ENCODE results near the gene THRB.

Gene THRB

GRCh38 chr3:24224666-24225384 is 269.8 kb downstream of the THRB start:
- Histone ChIP-seq H3K4me1 (ENCODE audit: control insufficient read depth, insufficient read depth, low read length) (no peaks in the 10 kb centered on the region), H3K36me3 (ENCODE audit: control insufficient read depth, insufficient read depth, low read length) (no peaks in the 10 kb centered on the region), H3K27me3 (ENCODE audit: control insufficient read depth, insufficient read depth, low read length, poor library complexity, severe bottlenecking) (no peaks in the 10 kb centered on the region), H3K27ac (ENCODE audit: insufficient read depth, low read depth, low read length, poor library complexity, severe bottlenecking) (no peak overlapping the region), H3K4me3 (ENCODE audit: insufficient read depth, low read depth, low read length) (no peak overlapping the region), H3K9me3 (ENCODE audit: control insufficient read depth, low read length) (no peaks in the 10 kb centered on the region)
- WGBS, 2 experiments: 91 to 92% methylated on average over 4 of the region's 4 CpGs

GRCh38 chr3:24222165-24222805 is 272.4 kb downstream of the THRB start:
- Histone ChIP-seq H3K27me3 (ENCODE audit: control insufficient read depth, insufficient read depth, low read length, poor library complexity, severe bottlenecking) (no peaks in the 10 kb centered on the region), H3K4me1 (ENCODE audit: control insufficient read depth, insufficient read depth, low read length) (no peaks in the 10 kb centered on the region), H3K9me3 (ENCODE audit: control insufficient read depth, low read length) (no peaks in the 10 kb centered on the region), H3K36me3 (ENCODE audit: control insufficient read depth, insufficient read depth, low read length) (no peaks in the 10 kb centered on the region), H3K4me3 (ENCODE audit: insufficient read depth, low read depth, low read length) (no peak overlapping the region), H3K27ac (ENCODE audit: insufficient read depth, low read depth, low read length, poor library complexity, severe bottlenecking) (no peak overlapping the region)
- 90 to 92% methylated on average over 3 of the region's 4 CpGs for WGBS, 2 experiments

GRCh38 chr3:24220859-24221657 is 273.6 kb downstream of the THRB start:
- Histone ChIP-seq H3K9me3 (ENCODE audit: control insufficient read depth, low read length) (no peaks in the 10 kb centered on the region), H3K4me3 (ENCODE audit: insufficient read depth, low read depth, low read length) (no peak overlapping the region), H3K4me1 (ENCODE audit: control insufficient read depth, insufficient read depth, low read length) (no peaks in the 10 kb centered on the region), H3K27ac (ENCODE audit: insufficient read depth, low read depth, low read length, poor library complexity, severe bottlenecking) (no peak overlapping the region), H3K27me3 (ENCODE audit: control insufficient read depth, insufficient read depth, low read length, poor library complexity, severe bottlenecking) (no peaks in the 10 kb centered on the region), H3K36me3 (ENCODE audit: control insufficient read depth, insufficient read depth, low read length) (no peaks in the 10 kb centered on the region)
- 73 to 86% methylated on average over 3 to 4 of the region's 4 CpGs for WGBS, 2 experiments

GRCh38 chr3:24215502-24215901 is 279.1 kb downstream of the THRB start:
- Histone ChIP-seq H3K4me3 (ENCODE audit: insufficient read depth, low read depth, low read length) (no peak overlapping the region), H3K27ac (ENCODE audit: insufficient read depth, low read depth, low read length, poor library complexity, severe bottlenecking) (no peak overlapping the region), H3K36me3 (ENCODE audit: control insufficient read depth, insufficient read depth, low read length) (no peaks in the 10 kb centered on the region), H3K4me1 (ENCODE audit: control insufficient read depth, insufficient read depth, low read length) (no peaks in the 10 kb centered on the region), H3K27me3 (ENCODE audit: control insufficient read depth, insufficient read depth, low read length, poor library complexity, severe bottlenecking) (no peaks in the 10 kb centered on the region), H3K9me3 (ENCODE audit: control insufficient read depth, low read length) (no peaks in the 10 kb centered on the region)
- WGBS, 2 experiments: 84 to 89% methylated on average over 2 of the region's 2 CpGs

- 93 to 95% methylated on average over 3 of the region's 3 CpGs for WGBS, 2 experiments
- Histone ChIP-seq H3K36me3 (ENCODE audit: control insufficient read depth, insufficient read depth, low read length) (no peaks in the 10 kb centered on the region), H3K4me3 (ENCODE audit: insufficient read depth, low read depth, low read length) (no peak overlapping the region), H3K4me1 (ENCODE audit: control insufficient read depth, insufficient read depth, low read length) (no peaks in the 10 kb centered on the region), H3K27ac (ENCODE audit: insufficient read depth, low read depth, low read length, poor library complexity, severe bottlenecking) (no peak overlapping the region), H3K27me3 (ENCODE audit: control insufficient read depth, insufficient read depth, low read length, poor library complexity, severe bottlenecking) (no peaks in the 10 kb centered on the region), H3K9me3 (ENCODE audit: control insufficient read depth, low read length) (no peaks in the 10 kb centered on the region)
Measured at GRCh38 chr3:24211381-24211780, 283.3 kb downstream of the THRB start.

GRCh38 chr3:24202071-24202470 is 292.6 kb downstream of the THRB start:
- 92 to 95% methylated on average over 2 of the region's 2 CpGs for WGBS, 2 experiments

GRCh38 chr3:24201301-24201700 is 293.3 kb downstream of the THRB start:
- Histone ChIP-seq H3K4me3 (ENCODE audit: insufficient read depth, low read depth, low read length) (no peak overlapping the region), H3K9me3 (ENCODE audit: control insufficient read depth, low read length) (peaks cover 4% of the 10 kb centered on the region), H3K4me1 (ENCODE audit: control insufficient read depth, insufficient read depth, low read length) (no peaks in the 10 kb centered on the region), H3K36me3 (ENCODE audit: control insufficient read depth, insufficient read depth, low read length) (no peaks in the 10 kb centered on the region), H3K27ac (ENCODE audit: insufficient read depth, low read depth, low read length, poor library complexity, severe bottlenecking) (no peak overlapping the region), H3K27me3 (ENCODE audit: control insufficient read depth, insufficient read depth, low read length, poor library complexity, severe bottlenecking) (no peaks in the 10 kb centered on the region)
- WGBS, 2 experiments: 94 to 95% methylated on average over 1 of the region's 1 CpG

More at GRCh38 chr3:24202071-24202470, 292.6 kb downstream of the THRB start:
- Histone ChIP-seq H3K9me3 (ENCODE audit: control insufficient read depth, low read length) (peaks cover 4% of the 10 kb centered on the region), H3K36me3 (ENCODE audit: control insufficient read depth, insufficient read depth, low read length) (no peaks in the 10 kb centered on the region), H3K4me1 (ENCODE audit: control insufficient read depth, insufficient read depth, low read length) (no peaks in the 10 kb centered on the region), H3K4me3 (ENCODE audit: insufficient read depth, low read depth, low read length) (no peak overlapping the region), H3K27ac (ENCODE audit: insufficient read depth, low read depth, low read length, poor library complexity, severe bottlenecking) (no peak overlapping the region), H3K27me3 (ENCODE audit: control insufficient read depth, insufficient read depth, low read length, poor library complexity, severe bottlenecking) (no peaks in the 10 kb centered on the region)

- Histone ChIP-seq H3K27ac (ENCODE audit: insufficient read depth, low read depth, low read length, poor library complexity, severe bottlenecking) (no peak overlapping the region), H3K4me3 (ENCODE audit: insufficient read depth, low read depth, low read length) (no peak overlapping the region), H3K36me3 (ENCODE audit: control insufficient read depth, insufficient read depth, low read length) (no peaks in the 10 kb centered on the region), H3K9me3 (ENCODE audit: control insufficient read depth, low read length) (peaks cover 4% of the 10 kb centered on the region), H3K27me3 (ENCODE audit: control insufficient read depth, insufficient read depth, low read length, poor library complexity, severe bottlenecking) (no peaks in the 10 kb centered on the region), H3K4me1 (ENCODE audit: control insufficient read depth, insufficient read depth, low read length) (no peaks in the 10 kb centered on the region)
- 83 to 87% methylated on average over 5 of the region's 5 CpGs for WGBS, 2 experiments
Measured at GRCh38 chr3:24199775-24200247, 294.8 kb downstream of the THRB start.

GRCh38 chr3:24199300-24199699 is 295.4 kb downstream of the THRB start:
- peaks cover 4% of the 10 kb centered on the region for H3K9me3 ChIP-seq (ENCODE audit: control insufficient read depth, low read length)
- H3K4me3 ChIP-seq (ENCODE audit: insufficient read depth, low read depth, low read length): no peak overlapping the region
- H3K27me3 ChIP-seq (ENCODE audit: control insufficient read depth, insufficient read depth, low read length, poor library complexity, severe bottlenecking): no peaks in the 10 kb centered on the region
- WGBS, 2 experiments: 95 to 98% methylated on average over 2 of the region's 2 CpGs
- no peaks in the 10 kb centered on the region for H3K36me3 ChIP-seq (ENCODE audit: control insufficient read depth, insufficient read depth, low read length)
- H3K27ac ChIP-seq (ENCODE audit: insufficient read depth, low read depth, low read length, poor library complexity, severe bottlenecking): no peak overlapping the region
- H3K4me1 ChIP-seq (ENCODE audit: control insufficient read depth, insufficient read depth, low read length): no peaks in the 10 kb centered on the region

- Histone ChIP-seq H3K27me3 (ENCODE audit: control insufficient read depth, insufficient read depth, low read length, poor library complexity, severe bottlenecking) (no peaks in the 10 kb centered on the region), H3K27ac (ENCODE audit: insufficient read depth, low read depth, low read length, poor library complexity, severe bottlenecking) (no peak overlapping the region), H3K36me3 (ENCODE audit: control insufficient read depth, insufficient read depth, low read length) (no peaks in the 10 kb centered on the region), H3K4me3 (ENCODE audit: insufficient read depth, low read depth, low read length) (no peak overlapping the region), H3K9me3 (ENCODE audit: control insufficient read depth, low read length) (peaks cover 4% of the 10 kb centered on the region), H3K4me1 (ENCODE audit: control insufficient read depth, insufficient read depth, low read length) (no peaks in the 10 kb centered on the region)
- WGBS, 2 experiments: 89 to 100% methylated on average over 1 of the region's 1 CpG
Measured at GRCh38 chr3:24198728-24199127, 295.9 kb downstream of the THRB start.
